Transverse colon (tissue), 4 donors: ENCODE data around the gene COX8C. TPM values are rescaled to one million over a fixed set of nuclear protein-coding genes. Genes with fewer than 3 reads are reported as not detected.

ENCODE experiments used
- DNase-seq: peaks from one replicate; pipeline ENCODE4 v3.0.0-alpha.2; 2019
- H3K27ac ChIP-seq, 4 donors: fragments of 200-600 bp; sonication (generic); 2 replicates each; pipeline ENCODE4 v1.5.1; 2016 to 2018; ENCODE audit warnings: inconsistent platforms in 4 of 4
- H3K27me3 ChIP-seq: fragments of 200-600 bp; sonication (generic); 2 replicates; pipeline ENCODE4 v1.5.1; 2017; ENCODE audit warnings: inconsistent platforms
- H3K36me3 ChIP-seq, 4 donors: fragments of 200-600 bp; sonication (generic); 2 replicates each; pipeline ENCODE4 v1.5.1; 2017 to 2019; ENCODE audit warnings: inconsistent platforms in 4 of 4
- H3K4me1 ChIP-seq, 4 donors: fragments of 200-600 bp; sonication (generic); 2 replicates each; pipeline ENCODE4 v1.5.1; 2017 to 2020; ENCODE audit warnings: inconsistent platforms in 4 of 4
- H3K4me3 ChIP-seq, 4 donors: fragments of 200-600 bp; sonication (generic); 1 replicate in 1 of 4; 2 replicates in 3 of 4; pipeline versions ENCODE4 v1.5.1 to v1.6.1; 2017 to 2019; ENCODE audit warnings: inconsistent platforms in 4 of 4
- H3K9me3 ChIP-seq, 2 donors: fragments of 200-600 bp; sonication (generic); 2 replicates each; pipeline ENCODE4 v1.5.1; 2017 to 2019; ENCODE audit warnings: inconsistent platforms in 2 of 2
- EP300 ChIP-seq: sonication (generic); formaldehyde crosslinking; IDR thresholded peaks from one replicate; pipeline ENCODE4 v1.6.1; 2017; ENCODE audit warnings: antibody characterized with exemption, low read depth
- POLR2A ChIP-seq: fragments of 450-650 bp; IDR thresholded peaks from one replicate; pipeline ENCODE4 v1.6.1; 2016; ENCODE audit warnings: antibody characterized with exemption, mild to moderate bottlenecking, moderate library complexity
- POLR2AphosphoS5 ChIP-seq, 3 donors: sonication (generic); formaldehyde crosslinking; IDR thresholded peaks; one replicate each; pipeline ENCODE4 v1.6.1; 2016; ENCODE audit warnings: antibody characterized with exemption in 3 of 3
- WGBS, 2 donors: methylation state at CpG; one replicate each; pipeline ENCODE4 v1.1.5; 2018; ENCODE audit warnings: low coverage in 1 of 2; 5-methylcytosine and 5-hydroxymethylcytosine counted together
- in situ Hi-C, 4 donors: fragments of 200-750 bp; cut with MboI; loops; one replicate each; pipeline versions ENCODE4 v1.15.0 to v1.15.1; 2017; ENCODE audit warnings: low sequenced_read_pairs in 3 of 4, low pct_ligation_motif_present in 1 of 4, low pct_unique_long_range_greater_than_20kb in 1 of 4
- intact Hi-C: fragments of 100-400 bp; cut with DNase I; formaldehyde crosslinking; loops from one replicate; pipeline ENCODE4 v1.15.1; 2023; ENCODE audit warnings: low total_unique reads
- total RNA-seq, 4 donors: library from RNA; depleted of rRNA; stranded (reverse); fragments of >200 nt; gene quantifications; one replicate each; pipeline ENCODE4 v1.1.0, GENCODE V29; 2016
- TF ChIP-seq, protein P1 (sequence below), 5 experiments: fragments of 200-600 bp in 3 of 5; fragments of 450-650 bp in 2 of 5; sonication (generic) in 3 of 5; IDR thresholded peaks; 1 replicate in 2 of 5; 2 replicates in 3 of 5; pipeline ENCODE4 v1.5.1; 2016 to 2017; ENCODE audit warnings: antibody characterized with exemption in 5 of 5, inconsistent platforms in 3 of 5, mild to moderate bottlenecking in 2 of 5, moderate library complexity in 1 of 5

The COX8C gene
- total RNA-seq, 4 donors from 2014 or later: not detected

DNA sequence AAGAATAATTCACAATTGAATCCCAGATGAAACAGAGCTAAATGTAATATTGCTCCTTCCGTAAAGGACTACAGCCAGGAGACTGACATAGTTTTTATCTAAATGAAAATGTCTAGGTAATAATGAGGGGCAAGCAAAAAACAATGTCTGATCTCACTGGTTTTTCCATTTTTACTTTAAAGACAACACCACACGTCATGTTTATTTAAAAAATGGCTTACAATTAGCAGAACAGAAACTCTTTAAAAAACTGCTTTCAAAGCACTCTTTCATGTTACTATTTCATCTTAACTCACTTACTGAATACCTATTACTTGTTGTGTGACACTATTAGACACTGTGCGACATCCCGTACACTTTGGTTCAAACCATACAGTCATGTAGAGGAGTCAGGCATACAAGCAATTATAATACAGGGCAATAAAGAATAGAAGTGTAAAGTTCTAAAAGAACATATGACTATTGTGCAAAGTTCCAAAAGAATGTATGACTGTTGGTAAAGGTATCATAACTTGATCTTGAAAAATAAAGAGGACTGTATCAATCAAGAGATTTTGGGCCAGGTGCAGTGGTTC lies 23.3 kb upstream of the COX8C start:
- no peak for TF ChIP-seq EP300
- no peak for TF ChIP-seq POLR2AphosphoS5 (IDR thresholded peaks at IDR 0.05)
- TF ChIP-seq POLR2A: no peak
- TF ChIP-seq, protein P1, sequence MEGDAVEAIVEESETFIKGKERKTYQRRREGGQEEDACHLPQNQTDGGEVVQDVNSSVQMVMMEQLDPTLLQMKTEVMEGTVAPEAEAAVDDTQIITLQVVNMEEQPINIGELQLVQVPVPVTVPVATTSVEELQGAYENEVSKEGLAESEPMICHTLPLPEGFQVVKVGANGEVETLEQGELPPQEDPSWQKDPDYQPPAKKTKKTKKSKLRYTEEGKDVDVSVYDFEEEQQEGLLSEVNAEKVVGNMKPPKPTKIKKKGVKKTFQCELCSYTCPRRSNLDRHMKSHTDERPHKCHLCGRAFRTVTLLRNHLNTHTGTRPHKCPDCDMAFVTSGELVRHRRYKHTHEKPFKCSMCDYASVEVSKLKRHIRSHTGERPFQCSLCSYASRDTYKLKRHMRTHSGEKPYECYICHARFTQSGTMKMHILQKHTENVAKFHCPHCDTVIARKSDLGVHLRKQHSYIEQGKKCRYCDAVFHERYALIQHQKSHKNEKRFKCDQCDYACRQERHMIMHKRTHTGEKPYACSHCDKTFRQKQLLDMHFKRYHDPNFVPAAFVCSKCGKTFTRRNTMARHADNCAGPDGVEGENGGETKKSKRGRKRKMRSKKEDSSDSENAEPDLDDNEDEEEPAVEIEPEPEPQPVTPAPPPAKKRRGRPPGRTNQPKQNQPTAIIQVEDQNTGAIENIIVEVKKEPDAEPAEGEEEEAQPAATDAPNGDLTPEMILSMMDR (IDR thresholded peaks at IDR 0.05): no peak
- Histone ChIP-seq H3K4me3 (no peak overlapping the region), H3K9me3 (no peaks in the 10 kb centered on the region), H3K27ac (no peak overlapping the region), H3K27me3 (no peaks in the 10 kb centered on the region), H3K36me3 (no peaks in the 10 kb centered on the region), H3K4me1 (peaks cover 5 to 30% (median 16%) of the 10 kb centered on the region in 4 donors)
- 92 to 94% methylated on average over 4 of the region's 4 CpGs for WGBS, 2 donors
- intact Hi-C loops (no loop called here), in situ Hi-C loops (no loop called here)
- DNase-seq: no peak

DNA sequence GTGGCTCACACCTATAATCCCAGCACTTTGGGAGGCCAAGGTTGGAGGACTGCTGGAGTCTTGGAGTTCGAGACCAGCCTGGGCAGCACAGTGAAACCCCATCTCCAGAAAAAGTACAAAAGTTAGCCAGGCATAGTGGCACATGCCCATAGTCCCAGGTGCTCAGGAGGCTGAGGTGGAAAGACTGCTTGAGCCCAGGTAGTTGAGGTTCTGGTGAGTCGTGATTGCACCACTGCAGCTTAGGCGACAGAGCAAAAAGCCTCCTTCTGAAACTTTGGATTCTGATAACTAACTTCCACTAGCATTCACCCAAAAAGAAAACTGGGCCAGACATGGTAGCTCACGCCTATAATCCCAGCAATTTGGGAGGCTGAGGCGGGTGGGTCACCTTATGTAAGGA lies 20.8 kb upstream of the COX8C start:
- DNase-seq: no peak
- Histone ChIP-seq H3K9me3 (no peaks in the 10 kb centered on the region), H3K4me3 (no peak overlapping the region), H3K4me1 (peaks cover 16 to 43% (median 30%) of the 10 kb centered on the region in 4 donors), H3K36me3 (no peaks in the 10 kb centered on the region), H3K27me3 (no peaks in the 10 kb centered on the region), H3K27ac (no peak overlapping the region)
- intact Hi-C loops (no loop called here), in situ Hi-C loops (no loop called here)
- TF ChIP-seq POLR2A (no peak), EP300 (no peak), POLR2AphosphoS5 (IDR thresholded peaks at IDR 0.05) (no peak)
- TF ChIP-seq, protein P1 (IDR thresholded peaks at IDR 0.05): no peak
- 90 to 99% methylated on average over 2 to 5 of the region's 5 CpGs for WGBS, 2 donors

DNA sequence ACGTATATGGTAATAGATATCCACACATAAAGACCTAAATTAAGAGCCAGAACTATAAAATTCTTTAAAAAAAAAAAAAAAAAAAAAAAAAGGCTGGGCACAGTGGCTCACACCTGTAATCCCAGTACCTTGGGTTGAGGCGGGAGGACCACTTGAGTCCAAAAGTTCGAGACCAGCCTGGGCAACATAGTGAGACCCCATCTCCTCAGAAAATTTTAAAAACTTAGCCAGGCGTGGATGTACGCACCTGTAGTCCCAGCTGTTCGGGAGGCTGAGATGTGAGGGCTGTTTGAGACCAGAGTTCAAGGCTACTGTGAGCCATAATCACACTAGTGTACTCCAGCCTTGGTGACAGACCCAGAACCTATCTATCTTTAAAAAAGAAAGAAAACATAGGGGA lies 18.4 kb upstream of the COX8C start:
- Histone ChIP-seq H3K4me1 (peaks cover 18 to 45% (median 33%) of the 10 kb centered on the region in 4 donors), H3K4me3 (no peak overlapping the region)
- 70 to 95% methylated on average over 3 to 6 of the region's 6 CpGs for WGBS, 2 donors

DNA sequence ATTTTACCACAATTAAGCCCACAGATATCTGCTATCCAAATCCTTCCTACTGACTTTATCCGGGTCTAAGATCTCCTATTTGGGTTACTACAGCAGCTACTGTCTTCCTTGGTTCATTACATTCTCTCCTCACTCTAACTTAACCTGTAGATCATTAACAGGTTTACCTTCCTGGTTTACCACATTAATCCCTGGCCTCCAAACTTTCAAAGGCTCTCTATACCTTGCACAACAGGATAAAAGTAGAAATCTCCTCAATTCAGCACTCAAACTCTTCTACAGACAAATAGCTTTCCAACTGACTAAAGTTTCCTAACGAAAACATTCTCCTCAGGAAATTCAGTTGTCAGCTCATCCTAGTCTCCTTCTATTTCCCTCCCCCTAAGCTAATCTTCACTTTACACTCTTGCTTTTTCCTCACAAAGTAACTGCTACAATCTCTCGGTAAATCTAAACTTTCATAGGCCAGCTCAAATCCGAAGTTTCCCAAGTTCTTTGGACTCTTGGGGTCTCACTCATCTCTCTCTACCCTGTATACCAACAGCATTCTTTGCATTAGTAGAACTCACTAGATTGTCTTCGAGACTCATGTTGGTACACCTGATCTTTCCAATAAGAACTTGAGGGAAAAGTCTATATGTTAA lies 16.9 kb upstream of the COX8C start:
- H3K9me3 ChIP-seq: no peaks in the 10 kb centered on the region

More for the DNA sequence above, 18.4 kb upstream of the COX8C start:
- intact Hi-C loops: no loop called here
- Histone ChIP-seq H3K27me3 (no peaks in the 10 kb centered on the region), H3K36me3 (no peaks in the 10 kb centered on the region), H3K27ac (no peak overlapping the region), H3K9me3 (no peaks in the 10 kb centered on the region)
- no peak for TF ChIP-seq EP300
- no peak for TF ChIP-seq POLR2A
- TF ChIP-seq, protein P1 (IDR thresholded peaks at IDR 0.05): no peak
- TF ChIP-seq POLR2AphosphoS5 (IDR thresholded peaks at IDR 0.05): no peak
- in situ Hi-C loops: no loop called here
- no peak for DNase-seq

More for the DNA sequence above, 16.9 kb upstream of the COX8C start:
- Histone ChIP-seq H3K36me3 (no peaks in the 10 kb centered on the region), H3K27me3 (no peaks in the 10 kb centered on the region), H3K4me3 (no peak overlapping the region), H3K27ac (peak overlapping the region; percentile 94 to 99 (median 98)), H3K4me1 (peaks cover 16 to 44% (median 33%) of the 10 kb centered on the region in 4 donors)
- TF ChIP-seq EP300 (no peak), POLR2AphosphoS5 (IDR thresholded peaks at IDR 0.05) (no peak), POLR2A (no peak)
- TF ChIP-seq, protein P1 (IDR thresholded peaks at IDR 0.05): no peak
- intact Hi-C loops (no loop called here), in situ Hi-C loops (no loop called here)
- no peak for DNase-seq
- 40 to 52% methylated on average over 5 of the region's 5 CpGs for WGBS, 2 donors
